Effector CD8-positive, alpha-beta T cell (primary cell): ENCODE results near the gene RGS11.
"Not testable (repeated sequence)": the region's sequence is repeated elsewhere in the genome, so short reads cannot be mapped to it uniquely, and the experiment has no call there.

Source experiments
- DNase-seq: peaks from one replicate; lab custom pipeline; 2025; lab: John Stamatoyannopoulos, UW

The RGS11 gene

GRCh38 chr16:280552-280951, 4.8 kb upstream of the RGS11 start, which contains the start of gene ARHGDIG:
Gene ARHGDIG, plus strand, starts transcription at chr16:280591. Its CDS starts 90 bp downstream, at chr16:280681.
- DNase-seq: no peak

- no peak for DNase-seq
These were observed 4.3 kb upstream of the RGS11 start for GRCh38 chr16:280005-280460.

- no peak for DNase-seq
These were observed 3.8 kb upstream of the RGS11 start for GRCh38 chr16:279531-279930.

GRCh38 chr16:278863-279366, 3.2 kb upstream of the RGS11 start:
- no peak for DNase-seq

GRCh38 chr16:276426-277077, 808 bp upstream of the RGS11 start:
- DNase-seq: no peak

GRCh38 chr16:275041-275641, 603 bp downstream of the RGS11 start:
- DNase-seq: no peak

GRCh38 chr16:273547-274421, 2.0 kb downstream of the RGS11 start:
- DNase-seq: no peak

GRCh38 chr16:272633-273546, 2.9 kb downstream of the RGS11 start:
- DNase-seq: no peak

GRCh38 chr16:270381-271255, 5.1 kb downstream of the RGS11 start:
- DNase-seq: no peak

- DNase-seq: no peak
These were observed 6.5 kb downstream of the RGS11 start for GRCh38 chr16:269061-269796.

GRCh38 chr16:268141-269053, 7.3 kb downstream of the RGS11 start:
- no peak for DNase-seq

GRCh38 chr16:267562-267961, 8.2 kb downstream of the RGS11 start:
- DNase-seq: not testable (repeated sequence)

- no peak for DNase-seq
These were observed 9.2 kb downstream of the RGS11 start for GRCh38 chr16:266258-267164.

GRCh38 chr16:265711-266110, 10.0 kb downstream of the RGS11 start:
- no peak for DNase-seq

GRCh38 chr16:265002-265529, 10.7 kb downstream of the RGS11 start:
- DNase-seq: no peak

GRCh38 chr16:264440-264951, 11.2 kb downstream of the RGS11 start:
- DNase-seq: no peak

GRCh38 chr16:263944-264343, 11.8 kb downstream of the RGS11 start:
- no peak for DNase-seq
